Measurements from ENCODE around the gene PRKAR1B.

The PRKAR1B gene

GRCh38 chr7:568031-568951 lies 158.8 kb downstream of the PRKAR1B start:
- DNase-seq (ENCODE audit: low read depth, low spot score): no peak
- no peak overlapping the region for H3K27ac ChIP-seq

GRCh38 chr7:567305-567883 lies 159.7 kb downstream of the PRKAR1B start:
- H3K27ac ChIP-seq: no peak overlapping the region
- DNase-seq (ENCODE audit: low read depth, low spot score): no peak

GRCh38 chr7:566100-566499 lies 161.0 kb downstream of the PRKAR1B start:
- no peak overlapping the region for H3K27ac ChIP-seq
- no peak for DNase-seq (ENCODE audit: low read depth, low spot score)

GRCh38 chr7:564176-564865 lies 162.8 kb downstream of the PRKAR1B start:
- no peak overlapping the region for H3K27ac ChIP-seq
- DNase-seq (ENCODE audit: low read depth, low spot score): no peak

- H3K27ac ChIP-seq: no peak overlapping the region
- no peak for DNase-seq (ENCODE audit: low read depth, low spot score)
Measured at GRCh38 chr7:563629-564170, 163.4 kb downstream of the PRKAR1B start.

GRCh38 chr7:562789-563628 lies 164.1 kb downstream of the PRKAR1B start:
- DNase-seq (ENCODE audit: low read depth, low spot score): no peak
- no peak overlapping the region for H3K27ac ChIP-seq

GRCh38 chr7:562374-562675 lies 164.8 kb downstream of the PRKAR1B start:
- H3K27ac ChIP-seq: no peak overlapping the region
- no peak for DNase-seq (ENCODE audit: low read depth, low spot score)

GRCh38 chr7:561631-562373 lies 165.3 kb downstream of the PRKAR1B start:
- no peak for DNase-seq (ENCODE audit: low read depth, low spot score)
- no peak overlapping the region for H3K27ac ChIP-seq

GRCh38 chr7:560966-561630 lies 166.0 kb downstream of the PRKAR1B start:
- H3K27ac ChIP-seq: no peak overlapping the region
- no peak for DNase-seq (ENCODE audit: low read depth, low spot score)

- no peak overlapping the region for H3K27ac ChIP-seq
- no peak for DNase-seq (ENCODE audit: low read depth, low spot score)
Measured at GRCh38 chr7:559396-559705, 167.7 kb downstream of the PRKAR1B start.

GRCh38 chr7:557558-557881 lies 169.6 kb downstream of the PRKAR1B start:
- no peak overlapping the region for H3K27ac ChIP-seq
- no peak for DNase-seq (ENCODE audit: low read depth, low spot score)

- no peak for DNase-seq (ENCODE audit: low read depth, low spot score)
- no peak overlapping the region for H3K27ac ChIP-seq
Measured at GRCh38 chr7:556837-557557, 170.1 kb downstream of the PRKAR1B start.

- H3K27ac ChIP-seq: no peak overlapping the region
- DNase-seq (ENCODE audit: low read depth, low spot score): no peak
Measured at GRCh38 chr7:556291-556826, 170.7 kb downstream of the PRKAR1B start.

- no peak overlapping the region for H3K27ac ChIP-seq
- no peak for DNase-seq (ENCODE audit: low read depth, low spot score)
Measured at GRCh38 chr7:555551-556160, 171.4 kb downstream of the PRKAR1B start.

- no peak overlapping the region for H3K27ac ChIP-seq
- DNase-seq (ENCODE audit: low read depth, low spot score): no peak
Measured at GRCh38 chr7:553636-554111, 173.4 kb downstream of the PRKAR1B start.

GRCh38 chr7:552868-553635 lies 174.0 kb downstream of the PRKAR1B start:
- DNase-seq (ENCODE audit: low read depth, low spot score): no peak
- H3K27ac ChIP-seq: no peak overlapping the region

Measured in epithelial cell of prostate (primary cell).